ENCODE data around the gene MLEC. TPM values are rescaled to one million over a fixed set of nuclear protein-coding genes. Genes with fewer than 3 reads are reported as not detected.
A peak's percentile ranks its signal among the peaks of the same experiment; 100 is the strongest.

The MLEC gene
- total and polyA plus RNA-seq, 2 donors (not counting 1 experiment from before 2014, with no cell fraction given), result 56.4 to 120 TPM

DNA sequence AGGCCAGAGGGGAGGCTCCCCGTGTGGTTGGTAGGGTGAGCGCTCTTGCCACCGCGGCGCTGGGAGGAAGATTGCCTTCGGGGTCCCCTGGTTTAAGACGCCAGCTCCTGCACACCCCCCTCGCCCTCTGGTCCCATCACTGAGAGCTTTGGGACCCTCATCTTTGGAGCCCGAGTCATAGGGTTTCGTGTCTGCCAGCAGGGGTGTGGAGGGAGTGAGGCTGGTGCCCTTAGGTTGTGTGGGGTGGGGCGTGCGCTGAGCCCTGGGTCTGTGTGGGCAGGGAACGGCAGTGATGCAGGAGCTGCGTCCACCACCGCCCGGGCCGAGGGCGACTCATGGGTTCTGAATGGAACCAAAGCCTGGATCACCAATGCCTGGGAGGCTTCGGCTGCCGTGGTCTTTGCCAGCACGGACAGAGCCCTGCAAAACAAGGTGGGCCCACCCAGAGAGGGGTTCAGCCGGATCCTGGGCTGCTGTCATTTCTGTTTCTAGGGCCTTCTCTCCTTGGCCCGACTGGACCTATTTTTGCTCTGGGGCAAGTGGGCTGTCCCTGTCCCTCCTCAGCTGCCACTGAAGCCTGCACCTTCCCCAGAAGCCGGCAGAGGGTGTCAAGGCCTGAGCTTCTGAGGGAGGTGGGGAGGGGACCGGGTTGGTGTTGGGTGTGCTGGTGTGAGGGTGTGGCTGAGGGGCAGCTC lies 50.8 kb downstream of the MLEC start:
- H2AFZ ChIP-seq (ENCODE audit: low read length), result no peak overlapping the region
- H3K9me3 ChIP-seq (ENCODE audit: control insufficient read depth, insufficient read depth, low read depth, low read length), result no peaks in the 10 kb centered on the region
- H3K36me3 ChIP-seq (ENCODE audit: control insufficient read depth, insufficient read depth, low read length), result no peaks in the 10 kb centered on the region
- no peaks in the 10 kb centered on the region for H4K20me1 ChIP-seq (ENCODE audit: control insufficient read depth, extremely low read depth, insufficient read depth, low read length)
- H3K4me2 ChIP-seq (ENCODE audit: extremely low read depth, insufficient read depth, low read length), result no peak overlapping the region
- H3K4me1 ChIP-seq (ENCODE audit: control insufficient read depth, extremely low read depth, insufficient read depth, low read length), result no peaks in the 10 kb centered on the region
- no peak for DNase-seq (ENCODE audit: low read depth in 2 of 2)
- TF ChIP-seq EZH2 (IDR thresholded peaks at IDR 0.05; ENCODE audit: low read length, missing control alignments), result no peak
- TF ChIP-seq, protein P1, sequence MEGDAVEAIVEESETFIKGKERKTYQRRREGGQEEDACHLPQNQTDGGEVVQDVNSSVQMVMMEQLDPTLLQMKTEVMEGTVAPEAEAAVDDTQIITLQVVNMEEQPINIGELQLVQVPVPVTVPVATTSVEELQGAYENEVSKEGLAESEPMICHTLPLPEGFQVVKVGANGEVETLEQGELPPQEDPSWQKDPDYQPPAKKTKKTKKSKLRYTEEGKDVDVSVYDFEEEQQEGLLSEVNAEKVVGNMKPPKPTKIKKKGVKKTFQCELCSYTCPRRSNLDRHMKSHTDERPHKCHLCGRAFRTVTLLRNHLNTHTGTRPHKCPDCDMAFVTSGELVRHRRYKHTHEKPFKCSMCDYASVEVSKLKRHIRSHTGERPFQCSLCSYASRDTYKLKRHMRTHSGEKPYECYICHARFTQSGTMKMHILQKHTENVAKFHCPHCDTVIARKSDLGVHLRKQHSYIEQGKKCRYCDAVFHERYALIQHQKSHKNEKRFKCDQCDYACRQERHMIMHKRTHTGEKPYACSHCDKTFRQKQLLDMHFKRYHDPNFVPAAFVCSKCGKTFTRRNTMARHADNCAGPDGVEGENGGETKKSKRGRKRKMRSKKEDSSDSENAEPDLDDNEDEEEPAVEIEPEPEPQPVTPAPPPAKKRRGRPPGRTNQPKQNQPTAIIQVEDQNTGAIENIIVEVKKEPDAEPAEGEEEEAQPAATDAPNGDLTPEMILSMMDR (conservative IDR thresholded peaks at IDR 0.05 in 1 of 2, IDR thresholded peaks at IDR 0.05 in 1 of 2; ENCODE audit: low read depth in 1 of 2, low read length in 2 of 2), result peak in 1 of 2 donors; percentile 34
- H3K27me3 ChIP-seq (ENCODE audit: control insufficient read depth, insufficient read depth, low read length), result no peaks in the 10 kb centered on the region
- H3K27ac ChIP-seq (ENCODE audit: insufficient read depth, low read length), result no peak overlapping the region
- no peak overlapping the region for H3K9ac ChIP-seq (ENCODE audit: insufficient read depth, low read length)
- H3K4me3 ChIP-seq (replicated peaks in 1 of 4; ENCODE audit: control extremely low read depth in 1 of 4, insufficient read depth in 1 of 4, low read depth in 3 of 4, low read length in 4 of 4), result no peak overlapping the region
- H3K79me2 ChIP-seq (ENCODE audit: control insufficient read depth, insufficient read depth, low read length), result no peaks in the 10 kb centered on the region

DNA sequence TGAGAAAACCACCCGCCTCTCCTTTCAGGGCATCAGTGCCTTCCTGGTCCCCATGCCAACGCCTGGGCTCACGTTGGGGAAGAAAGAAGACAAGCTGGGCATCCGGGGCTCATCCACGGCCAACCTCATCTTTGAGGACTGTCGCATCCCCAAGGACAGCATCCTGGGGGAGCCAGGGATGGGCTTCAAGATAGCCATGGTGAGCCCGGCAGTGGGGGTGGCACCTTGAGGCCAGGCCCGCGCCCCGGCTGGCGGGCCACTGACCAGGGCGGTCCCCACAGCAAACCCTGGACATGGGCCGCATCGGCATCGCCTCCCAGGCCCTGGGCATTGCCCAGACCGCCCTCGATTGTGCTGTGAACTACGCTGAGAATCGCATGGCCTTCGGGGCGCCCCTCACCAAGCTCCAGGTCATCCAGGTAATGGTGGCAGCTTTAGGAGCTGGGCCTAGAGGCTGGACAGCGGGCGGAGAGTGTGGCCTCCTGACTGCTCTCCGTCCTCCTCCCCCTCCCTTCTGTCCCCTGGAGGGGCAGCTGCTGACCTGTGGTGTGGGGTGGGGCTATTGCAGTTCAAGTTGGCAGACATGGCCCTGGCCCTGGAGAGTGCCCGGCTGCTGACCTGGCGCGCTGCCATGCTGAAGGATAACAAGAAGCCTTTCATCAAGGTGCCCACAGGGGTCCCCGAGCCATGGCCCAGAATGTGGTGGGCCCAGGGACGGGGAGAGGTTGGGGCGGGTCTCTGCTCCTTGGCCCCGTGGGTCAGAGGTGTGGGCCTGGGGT lies 51.5 kb downstream of the MLEC start:
- H3K4me1 ChIP-seq (ENCODE audit: control insufficient read depth, extremely low read depth, insufficient read depth, low read length), result no peaks in the 10 kb centered on the region
- no peak overlapping the region for H3K9ac ChIP-seq (ENCODE audit: insufficient read depth, low read length)
- no peaks in the 10 kb centered on the region for H3K27me3 ChIP-seq (ENCODE audit: control insufficient read depth, insufficient read depth, low read length)
- no peak overlapping the region for H3K4me3 ChIP-seq (replicated peaks in 1 of 4; ENCODE audit: control extremely low read depth in 1 of 4, insufficient read depth in 1 of 4, low read depth in 3 of 4, low read length in 4 of 4)
- H2AFZ ChIP-seq (ENCODE audit: low read length), result no peak overlapping the region
- H3K4me2 ChIP-seq (ENCODE audit: extremely low read depth, insufficient read depth, low read length), result no peak overlapping the region
- TF ChIP-seq, protein P1 (conservative IDR thresholded peaks at IDR 0.05 in 1 of 2, IDR thresholded peaks at IDR 0.05 in 1 of 2; ENCODE audit: low read depth in 1 of 2, low read length in 2 of 2), result no peak
- no peak for TF ChIP-seq EZH2 (IDR thresholded peaks at IDR 0.05; ENCODE audit: low read length, missing control alignments)
- H4K20me1 ChIP-seq (ENCODE audit: control insufficient read depth, extremely low read depth, insufficient read depth, low read length), result no peaks in the 10 kb centered on the region
- no peak overlapping the region for H3K27ac ChIP-seq (ENCODE audit: insufficient read depth, low read length)
- no peaks in the 10 kb centered on the region for H3K36me3 ChIP-seq (ENCODE audit: control insufficient read depth, insufficient read depth, low read length)
- H3K9me3 ChIP-seq (ENCODE audit: control insufficient read depth, insufficient read depth, low read depth, low read length), result no peaks in the 10 kb centered on the region
- H3K79me2 ChIP-seq (ENCODE audit: control insufficient read depth, insufficient read depth, low read length), result no peaks in the 10 kb centered on the region
- DNase-seq (ENCODE audit: low read depth in 2 of 2), result no peak

DNA sequence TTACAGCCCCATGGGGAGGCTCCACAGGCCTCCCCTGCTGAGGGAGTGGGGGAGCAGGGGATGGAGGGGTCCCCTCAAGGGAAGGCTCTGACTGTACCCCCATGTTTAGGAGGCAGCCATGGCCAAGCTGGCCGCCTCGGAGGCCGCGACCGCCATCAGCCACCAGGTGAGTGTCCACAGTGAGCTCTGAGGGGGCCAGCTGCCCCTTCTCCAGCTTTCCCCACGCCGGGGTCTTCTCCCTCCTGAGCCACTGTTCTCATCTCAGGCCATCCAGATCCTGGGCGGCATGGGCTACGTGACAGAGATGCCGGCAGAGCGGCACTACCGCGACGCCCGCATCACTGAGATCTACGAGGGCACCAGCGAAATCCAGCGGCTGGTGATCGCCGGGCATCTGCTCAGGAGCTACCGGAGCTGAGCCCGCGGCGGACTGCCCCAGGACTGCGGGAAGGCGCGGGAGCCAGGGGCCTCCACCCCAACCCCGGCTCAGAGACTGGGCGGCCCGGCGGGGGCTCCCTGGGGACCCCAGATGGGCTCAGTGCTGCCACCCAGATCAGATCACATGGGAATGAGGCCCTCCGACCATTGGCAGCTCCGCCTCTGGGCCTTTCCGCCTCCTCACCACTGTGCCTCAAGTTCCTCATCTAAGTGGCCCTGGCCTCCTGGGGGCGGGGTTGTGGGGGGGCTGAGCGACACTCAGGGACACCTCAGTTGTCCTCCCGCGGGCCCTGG lies 52.2 kb downstream of the MLEC start:
- H3K4me2 ChIP-seq (ENCODE audit: extremely low read depth, insufficient read depth, low read length), result no peak overlapping the region
- H4K20me1 ChIP-seq (ENCODE audit: control insufficient read depth, extremely low read depth, insufficient read depth, low read length), result no peaks in the 10 kb centered on the region
- no peaks in the 10 kb centered on the region for H3K27me3 ChIP-seq (ENCODE audit: control insufficient read depth, insufficient read depth, low read length)
- H3K9me3 ChIP-seq (ENCODE audit: control insufficient read depth, insufficient read depth, low read depth, low read length), result no peaks in the 10 kb centered on the region
- no peaks in the 10 kb centered on the region for H3K4me1 ChIP-seq (ENCODE audit: control insufficient read depth, extremely low read depth, insufficient read depth, low read length)
- no peak for DNase-seq (ENCODE audit: low read depth in 2 of 2)
- no peaks in the 10 kb centered on the region for H3K36me3 ChIP-seq (ENCODE audit: control insufficient read depth, insufficient read depth, low read length)
- H3K4me3 ChIP-seq (replicated peaks in 1 of 4; ENCODE audit: control extremely low read depth in 1 of 4, insufficient read depth in 1 of 4, low read depth in 3 of 4, low read length in 4 of 4), result no peak overlapping the region
- H3K27ac ChIP-seq (ENCODE audit: insufficient read depth, low read length), result no peak overlapping the region
- no peak overlapping the region for H3K9ac ChIP-seq (ENCODE audit: insufficient read depth, low read length)
- no peak overlapping the region for H2AFZ ChIP-seq (ENCODE audit: low read length)
- TF ChIP-seq, protein P1 (conservative IDR thresholded peaks at IDR 0.05 in 1 of 2, IDR thresholded peaks at IDR 0.05 in 1 of 2; ENCODE audit: low read depth in 1 of 2, low read length in 2 of 2), result no peak
- no peak for TF ChIP-seq EZH2 (IDR thresholded peaks at IDR 0.05; ENCODE audit: low read length, missing control alignments)
- H3K79me2 ChIP-seq (ENCODE audit: control insufficient read depth, insufficient read depth, low read length), result no peaks in the 10 kb centered on the region
